NCI-H82 treated with DMSO at 0.1 percent for 48 hours (cell line): ENCODE measurements around the gene VILL.
"Not testable (repeated sequence)": the region's sequence is repeated elsewhere in the genome, so short reads cannot be mapped to it uniquely, and the experiment has no call there.

Experiments used
- DNase-seq: peaks from one replicate; lab custom pipeline; 2025; ENCODE audit not compliant: unreplicated experiment; lab: John Stamatoyannopoulos, UW

The VILL gene

GRCh38 chr3:37963016-37963415, 27.6 kb upstream of the VILL start:
- no peak for DNase-seq

GRCh38 chr3:37963635-37964034, 27.0 kb upstream of the VILL start:
- no peak for DNase-seq

- no peak for DNase-seq
Measured at GRCh38 chr3:37964146-37964545, 26.4 kb upstream of the VILL start.

GRCh38 chr3:37964716-37965115, 25.9 kb upstream of the VILL start:
- no peak for DNase-seq

- DNase-seq = peak; percentile 27
Measured at GRCh38 chr3:37967260-37967881, 23.2 kb upstream of the VILL start.

GRCh38 chr3:37968199-37968598, 22.4 kb upstream of the VILL start:
- DNase-seq = no peak

- DNase-seq = no peak
Measured at GRCh38 chr3:37968813-37969595, 21.6 kb upstream of the VILL start.

- DNase-seq = no peak
Measured at GRCh38 chr3:37969596-37970100, 20.9 kb upstream of the VILL start.

GRCh38 chr3:37970802-37971201, 19.8 kb upstream of the VILL start:
- DNase-seq = no peak

GRCh38 chr3:37971467-37971866, 19.1 kb upstream of the VILL start:
- DNase-seq = no peak

GRCh38 chr3:37972056-37972455, 18.5 kb upstream of the VILL start:
- not testable (repeated sequence) for DNase-seq

- DNase-seq = no peak
Measured at GRCh38 chr3:37973246-37974054, 17.1 kb upstream of the VILL start.

GRCh38 chr3:37974121-37975083, 16.2 kb upstream of the VILL start:
- DNase-seq = peak; percentile 1

GRCh38 chr3:37979541-37980461, 10.8 kb upstream of the VILL start:
- no peak for DNase-seq

GRCh38 chr3:37980462-37981347, 9.9 kb upstream of the VILL start:
- DNase-seq = no peak

- no peak for DNase-seq
Measured at GRCh38 chr3:37981348-37981664, 9.3 kb upstream of the VILL start.

- no peak for DNase-seq
Measured at GRCh38 chr3:37982331-37982730, 8.3 kb upstream of the VILL start.

GRCh38 chr3:37984051-37984450, 6.5 kb upstream of the VILL start:
- no peak for DNase-seq

GRCh38 chr3:37984596-37984995, 6.0 kb upstream of the VILL start:
- no peak for DNase-seq
